PC-9 (cell line): ENCODE results near the gene CKAP5. TPM values are rescaled to one million over a fixed set of nuclear protein-coding genes. Genes with fewer than 3 reads are reported as not detected.

Source experiments
- BruUV-seq: library from RNA; stranded (reverse); fragments of 400-500 nt; replicated peaks from 2 replicates; lab custom pipeline; 2021; lab: Mats Ljungman, UMichigan
- CTCF ChIA-PET: fragments of 300-600 bp; sonication (Branson Sonifier 250); formaldehyde crosslinking; loops from one replicate; lab custom pipeline; 2022; ENCODE audit warnings: antibody characterized with exemption; lab: Charles Lee
- POLR2A ChIA-PET: fragments of 300-600 bp; sonication (Branson Sonifier 250); formaldehyde crosslinking; loops from one replicate; lab custom pipeline; 2022; ENCODE audit warnings: antibody characterized with exemption; ENCODE audit not compliant: unreplicated experiment; lab: Charles Lee
- DNase-seq, 2 experiments: peaks; one replicate each; pipeline versions ENCODE4 v3.0.0 to v3.0.0-alpha.2; 2015 to 2022; ENCODE audit warnings: mixed read lengths in 1 of 2
- H2AFZ ChIP-seq: fragments of 200-600 bp; sonication (generic); 2 replicates; pipeline ENCODE4 v1.8.1; 2017; ENCODE audit warnings: antibody characterized with exemption
- H3F3A ChIP-seq: fragments of 200-600 bp; sonication (generic); 2 replicates; pipeline ENCODE4 v1.8.1; 2017; ENCODE audit warnings: antibody characterized with exemption, mild to moderate bottlenecking, low read depth; ENCODE audit not compliant: insufficient read depth
- H3K27ac ChIP-seq: fragments of 200-600 bp; sonication (generic); 2 replicates; pipeline ENCODE4 v1.6.1; 2016; ENCODE audit warnings: mixed run types
- H3K27me3 ChIP-seq: fragments of 200-600 bp; sonication (generic); 2 replicates; pipeline ENCODE4 v1.6.1; 2016; ENCODE audit warnings: low read depth, mixed run types; ENCODE audit not compliant: insufficient read depth
- H3K36me3 ChIP-seq: fragments of 200-600 bp; sonication (generic); 2 replicates; pipeline ENCODE4 v1.6.1; 2016; ENCODE audit warnings: low read depth, mixed run types
- H3K4me1 ChIP-seq: fragments of 200-600 bp; sonication (generic); replicated peaks from 2 replicates; pipeline ENCODE4 v1.6.1; 2016; ENCODE audit warnings: mixed run types; ENCODE audit not compliant: insufficient read depth
- H3K4me2 ChIP-seq: fragments of 200-600 bp; sonication (generic); 2 replicates; pipeline ENCODE4 v1.6.1; 2017; ENCODE audit warnings: mixed run types
- H3K4me3 ChIP-seq: fragments of 200-600 bp; sonication (generic); 2 replicates; pipeline ENCODE4 v1.6.1; 2016; ENCODE audit warnings: mixed run types
- H3K79me2 ChIP-seq: fragments of 200-600 bp; sonication (generic); 2 replicates; pipeline ENCODE4 v1.6.1; 2017; ENCODE audit warnings: low read depth, mixed run types
- H3K9me2 ChIP-seq: fragments of 200-600 bp; sonication (generic); 2 replicates; pipeline ENCODE4 v1.8.1; 2017; ENCODE audit warnings: mild to moderate bottlenecking; ENCODE audit not compliant: insufficient read depth
- H3K9me3 ChIP-seq: fragments of 200-600 bp; sonication (generic); 2 replicates; pipeline ENCODE4 v1.8.1; 2016; ENCODE audit warnings: low read depth; ENCODE audit not compliant: insufficient read depth
- H4K20me1 ChIP-seq: fragments of 200-600 bp; sonication (generic); 2 replicates; pipeline ENCODE4 v1.8.1; 2017; ENCODE audit not compliant: insufficient read depth
- EZH2 ChIP-seq: fragments of 200-600 bp; sonication (generic); IDR thresholded peaks from 2 replicates; pipeline ENCODE4 v1.8.0; 2017; ENCODE audit warnings: antibody characterized with exemption, low read depth
- intact Hi-C: fragments of 100-400 bp; cut with micrococcal nuclease; formaldehyde crosslinking; loops from one replicate; pipeline ENCODE4 v1.10.0; 2022; ENCODE audit not compliant: unreplicated experiment
- total RNA-seq: library from RNA; stranded (reverse); gene quantifications from 2 replicates; pipeline ENCODE4 v1.2.3, GENCODE V29; 2021
- TF ChIP-seq, protein P1 (sequence below): fragments of 200-600 bp; sonication (generic); conservative IDR thresholded peaks from 2 replicates; pipeline ENCODE4 v1.6.1; 2017; ENCODE audit warnings: mixed run types, antibody characterized with exemption, mild to moderate bottlenecking, moderate library complexity

CKAP5 gene
- total RNA-seq, 1 experiment from 2014 or later: 195 TPM

- POLR2A ChIA-PET: no interaction called here
- H3K79me2 ChIP-seq: peaks cover 33% of the 10 kb centered on the region
- BruUV-seq: no TSS peak
- peaks cover 2% of the 10 kb centered on the region; the same call in 1 of the 2 replicates for H4K20me1 ChIP-seq
- no peaks in the 10 kb centered on the region for H3K9me2 ChIP-seq
- no peak overlapping the region for H3K4me2 ChIP-seq
- no peak overlapping the region for H3K4me3 ChIP-seq
- 0 out of 2 replicates have a peak, but pooled peaks cover 1% of the 10 kb centered on the region for H3K36me3 ChIP-seq
- H3K4me1 ChIP-seq: peaks cover 8% of the 10 kb centered on the region
- CTCF ChIA-PET: interaction anchor here (0.7 kb wide), 1 partner anchor 50 kb away, joined by 5 read pairs; no protein-coding TSS in a partner anchor
- no peaks in the 10 kb centered on the region for H3K27me3 ChIP-seq
- no peak overlapping the region for H3K27ac ChIP-seq
- peaks cover 6% of the 10 kb centered on the region; the same call in 1 of the 2 replicates for H3F3A ChIP-seq
- no peak overlapping the region for H2AFZ ChIP-seq
- H3K9me3 ChIP-seq: no peaks in the 10 kb centered on the region
- no peak for DNase-seq
- intact Hi-C loops: no loop called here
- TF ChIP-seq, protein P1, sequence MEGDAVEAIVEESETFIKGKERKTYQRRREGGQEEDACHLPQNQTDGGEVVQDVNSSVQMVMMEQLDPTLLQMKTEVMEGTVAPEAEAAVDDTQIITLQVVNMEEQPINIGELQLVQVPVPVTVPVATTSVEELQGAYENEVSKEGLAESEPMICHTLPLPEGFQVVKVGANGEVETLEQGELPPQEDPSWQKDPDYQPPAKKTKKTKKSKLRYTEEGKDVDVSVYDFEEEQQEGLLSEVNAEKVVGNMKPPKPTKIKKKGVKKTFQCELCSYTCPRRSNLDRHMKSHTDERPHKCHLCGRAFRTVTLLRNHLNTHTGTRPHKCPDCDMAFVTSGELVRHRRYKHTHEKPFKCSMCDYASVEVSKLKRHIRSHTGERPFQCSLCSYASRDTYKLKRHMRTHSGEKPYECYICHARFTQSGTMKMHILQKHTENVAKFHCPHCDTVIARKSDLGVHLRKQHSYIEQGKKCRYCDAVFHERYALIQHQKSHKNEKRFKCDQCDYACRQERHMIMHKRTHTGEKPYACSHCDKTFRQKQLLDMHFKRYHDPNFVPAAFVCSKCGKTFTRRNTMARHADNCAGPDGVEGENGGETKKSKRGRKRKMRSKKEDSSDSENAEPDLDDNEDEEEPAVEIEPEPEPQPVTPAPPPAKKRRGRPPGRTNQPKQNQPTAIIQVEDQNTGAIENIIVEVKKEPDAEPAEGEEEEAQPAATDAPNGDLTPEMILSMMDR: no peak
- no peak for TF ChIP-seq EZH2
Observed at GRCh38 chr11:46697303-46697702, 148.8 kb downstream of the CKAP5 start.

- CTCF ChIA-PET: no interaction called here
- no peak for DNase-seq
- peaks cover 22% of the 10 kb centered on the region for H3K79me2 ChIP-seq
Observed at GRCh38 chr11:46696212-46696558, 149.9 kb downstream of the CKAP5 start.

GRCh38 chr11:46695345-46696211 is 150.5 kb downstream of the CKAP5 start:
- H3K4me1 ChIP-seq: no peaks in the 10 kb centered on the region
- H3F3A ChIP-seq: peaks cover 6% of the 10 kb centered on the region; the same call in 1 of the 2 replicates
- no TSS peak for BruUV-seq
- no peaks in the 10 kb centered on the region for H3K9me3 ChIP-seq
- H3K36me3 ChIP-seq: no peaks in the 10 kb centered on the region
- peaks cover 3% of the 10 kb centered on the region; the same call in 1 of the 2 replicates for H4K20me1 ChIP-seq
- no peak overlapping the region for H2AFZ ChIP-seq
- ChIA-PET CTCF (no interaction called here), POLR2A (interaction anchor here (0.5 kb wide), 1 partner anchor 42 kb away, joined by 9 read pairs; no protein-coding TSS in a partner anchor)
- no peaks in the 10 kb centered on the region for H3K9me2 ChIP-seq
- no peaks in the 10 kb centered on the region for H3K27me3 ChIP-seq
- H3K79me2 ChIP-seq: peaks cover 19% of the 10 kb centered on the region
- no peak overlapping the region for H3K4me3 ChIP-seq
- no peak for TF ChIP-seq EZH2
- TF ChIP-seq, protein P1: no peak
- intact Hi-C loops: no loop called here
- no peak overlapping the region for H3K4me2 ChIP-seq
- DNase-seq: no peak
- no peak overlapping the region for H3K27ac ChIP-seq

More at GRCh38 chr11:46696212-46696558, 149.9 kb downstream of the CKAP5 start:
- Histone ChIP-seq H3K27me3 (no peaks in the 10 kb centered on the region), H3K9me2 (no peaks in the 10 kb centered on the region), H2AFZ (no peak overlapping the region), H3K4me1 (no peaks in the 10 kb centered on the region), H3F3A (peaks cover 6% of the 10 kb centered on the region; the same call in 1 of the 2 replicates), H4K20me1 (peaks cover 3% of the 10 kb centered on the region; the same call in 1 of the 2 replicates), H3K27ac (no peak overlapping the region), H3K4me2 (no peak overlapping the region), H3K36me3 (no peaks in the 10 kb centered on the region), H3K4me3 (no peak overlapping the region), H3K9me3 (no peaks in the 10 kb centered on the region)
- POLR2A ChIA-PET: interaction anchor here (0.6 kb wide), 1 partner anchor 54 kb away, joined by 15 read pairs; no protein-coding TSS in a partner anchor
- no TSS peak for BruUV-seq
- intact Hi-C loops: no loop called here
- TF ChIP-seq, protein P1: no peak
- TF ChIP-seq EZH2: no peak
